CD4-positive, alpha-beta T cell (primary cell): Measurements from ENCODE around the gene DLEU7. TPM values are rescaled to one million over a fixed set of nuclear protein-coding genes. Genes with fewer than 3 reads are reported as not detected.

Experiments used
- ATAC-seq: fragments of 200-7000 bp; cut with Tn5 transposase; one replicate; pipeline ENCODE4 v1.10.0; 2022; ENCODE audit warnings: mild to moderate bottlenecking; ENCODE audit not compliant: poor library complexity
- CTCF ChIA-PET: fragments of 350-600 bp; sonication (Branson Sonifier 250); formaldehyde crosslinking; loops from one replicate; lab custom pipeline; 2021; ENCODE audit warnings: antibody characterized with exemption, inconsistent platforms; lab: Charles Lee
- POLR2A ChIA-PET: fragments of 350-600 bp; sonication (Branson Sonifier 250); formaldehyde crosslinking; loops from one replicate; lab custom pipeline; 2021; ENCODE audit warnings: antibody characterized with exemption, inconsistent platforms; lab: Charles Lee
- DNase-seq, 14 experiments: peaks; one replicate each; pipeline ENCODE4 v3.0.0-alpha.2; 2013 to 2020; ENCODE audit warnings: mixed read lengths in 2 of 14
- H3K27ac ChIP-seq, 2 donors: one replicate each; pipeline versions ENCODE4 v1.5.1 to v1.7.0; 2013; ENCODE audit warnings: low read length in 2 of 2, low read depth in 1 of 2, mild to moderate bottlenecking in 1 of 2
- H3K27me3 ChIP-seq, 2 experiments: 1 replicate in 1 of 2; 2 replicates in 1 of 2; pipeline versions ENCODE4 v1.6.1 to v1.7.0; 2013; ENCODE audit warnings: low read length in 2 of 2, control low read depth in 1 of 2, mild to moderate bottlenecking in 1 of 2, moderate library complexity in 1 of 2; ENCODE audit not compliant: insufficient read depth in 2 of 2, control insufficient read depth in 1 of 2
- H3K36me3 ChIP-seq: one replicate; pipeline ENCODE4 v1.6.1; 2013; ENCODE audit warnings: low read length, control low read depth; ENCODE audit not compliant: insufficient read depth
- H3K4me1 ChIP-seq: one replicate; pipeline ENCODE4 v1.6.1; 2013; ENCODE audit warnings: low read length, control low read depth; ENCODE audit not compliant: insufficient read depth
- H3K4me3 ChIP-seq: one replicate; pipeline ENCODE4 v1.5.1; 2013; ENCODE audit warnings: mild to moderate bottlenecking, low read length, moderate library complexity
- H3K9me3 ChIP-seq, 2 experiments: 1 replicate in 1 of 2; 2 replicates in 1 of 2; pipeline versions ENCODE4 v1.6.1 to v1.7.0; 2013; ENCODE audit warnings: low read length in 2 of 2, mild to moderate bottlenecking in 2 of 2, control low read depth in 1 of 2, moderate library complexity in 1 of 2; ENCODE audit not compliant: control insufficient read depth in 1 of 2, insufficient read depth in 1 of 2
- H3K27ac Mint-ChIP-seq: one replicate; pipeline ENCODE4 v1.8.0; 2020; ENCODE audit warnings: mixed read lengths
- H3K27me3 Mint-ChIP-seq: one replicate; pipeline ENCODE4 v1.8.0; 2021; ENCODE audit warnings: mixed read lengths
- H3K36me3 Mint-ChIP-seq: one replicate; pipeline ENCODE4 v1.8.0; 2021; ENCODE audit warnings: low read depth, mixed read lengths
- H3K4me1 Mint-ChIP-seq: one replicate; pipeline ENCODE4 v1.8.0; 2021; ENCODE audit warnings: low read depth, mixed read lengths
- H3K4me3 Mint-ChIP-seq: one replicate; pipeline ENCODE4 v1.8.0; 2020; ENCODE audit warnings: mild to moderate bottlenecking, mixed read lengths
- H3K9me3 Mint-ChIP-seq: one replicate; pipeline ENCODE4 v1.8.0; 2020; ENCODE audit warnings: mixed read lengths
- CTCF ChIP-seq: fragments of 200-600 bp; IDR thresholded peaks from one replicate; pipeline ENCODE4 v1.8.0; 2022; ENCODE audit warnings: antibody characterized with exemption, mild to moderate bottlenecking
- intact Hi-C, 2 experiments: fragments of 100-400 bp; cut with DNase I in 1 of 2; cut with micrococcal nuclease in 1 of 2; formaldehyde crosslinking; loops; one replicate each; pipeline versions ENCODE4 v1.15.1 to v1.9.0; 2023 to 2025; cut with DNase I, micrococcal nuclease
- total RNA-seq, 174 experiments: library from RNA in 2 of 174; stranded (reverse) in 2 of 174; gene quantifications; one replicate each; pipeline ENCODE4 v1.2.3 and lab custom pipeline; 2021 to 2026

Gene DLEU7
- total RNA-seq, 2 experiments from 2014 or later: not detected

- Mint-ChIP-seq H3K27ac (no peak overlapping the region), H3K9me3 (no peaks in the 10 kb centered on the region), H3K4me1 (no peaks in the 10 kb centered on the region), H3K27me3 (no peaks in the 10 kb centered on the region), H3K4me3 (no peak overlapping the region), H3K36me3 (no peaks in the 10 kb centered on the region)
- ATAC-seq (no peak), DNase-seq (no peak)
- no peak for TF ChIP-seq CTCF
- no peak overlapping the region for H3K27ac ChIP-seq
- H3K9me3 ChIP-seq: no peaks in the 10 kb centered on the region
- H3K36me3 ChIP-seq: no peaks in the 10 kb centered on the region
- H3K27me3 ChIP-seq: no peaks in the 10 kb centered on the region
- H3K4me1 ChIP-seq: no peaks in the 10 kb centered on the region
- POLR2A ChIA-PET: no interaction called here
- H3K4me3 ChIP-seq: no peak overlapping the region
- CTCF ChIA-PET: no interaction called here
- intact Hi-C loops: no loop called here
These were observed 24.1 kb upstream of the DLEU7 start for GRCh38 chr13:50867637-50867945.

DNA sequence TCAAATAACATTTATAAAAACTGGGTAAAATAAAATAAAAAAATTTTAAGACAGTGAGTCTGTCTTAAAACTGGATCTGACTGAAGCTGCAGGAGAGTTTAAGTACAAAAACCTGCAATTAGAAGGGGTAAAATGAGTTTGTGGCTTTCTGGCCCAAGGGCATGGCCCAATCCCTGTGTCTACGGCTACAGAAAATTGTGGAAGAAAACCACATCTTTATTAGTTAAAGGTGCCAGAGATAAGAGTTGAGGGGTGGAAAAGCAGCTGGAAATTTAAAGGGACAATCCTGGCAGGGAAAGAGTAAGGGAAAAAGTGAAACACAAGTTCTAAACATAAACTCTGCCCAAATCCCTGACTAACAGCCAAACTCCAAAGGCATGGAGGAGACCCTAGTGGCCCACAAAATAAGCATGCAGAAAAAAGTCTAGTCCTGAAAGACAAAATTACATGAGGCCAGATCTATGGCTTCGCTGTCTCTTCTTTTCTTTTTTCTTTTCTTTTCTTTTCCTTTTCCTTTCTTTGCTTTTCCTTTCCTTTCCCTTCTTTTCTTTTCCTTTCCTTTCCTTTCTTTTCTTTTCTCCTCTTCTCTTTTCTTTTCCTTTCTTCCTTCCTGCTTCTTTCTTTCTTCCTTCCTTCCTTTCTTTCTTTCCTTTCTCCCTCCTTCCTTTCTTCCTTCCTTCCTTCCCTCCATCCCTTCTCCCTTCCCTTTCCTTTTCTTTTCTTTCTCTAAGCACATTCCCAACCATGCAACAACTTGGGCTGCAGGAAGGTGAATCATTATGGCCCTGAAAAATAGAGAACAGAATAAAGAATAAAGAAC, 23.5 kb upstream of the DLEU7 start:
- Histone ChIP-seq H3K27ac (no peak overlapping the region), H3K36me3 (no peaks in the 10 kb centered on the region), H3K4me1 (no peaks in the 10 kb centered on the region), H3K9me3 (no peaks in the 10 kb centered on the region), H3K27me3 (no peaks in the 10 kb centered on the region), H3K4me3 (no peak overlapping the region)
- no peak overlapping the region for H3K4me3 Mint-ChIP-seq
- H3K27ac Mint-ChIP-seq: no peak overlapping the region
- ChIA-PET POLR2A (no interaction called here), CTCF (no interaction called here)
- no peaks in the 10 kb centered on the region for H3K9me3 Mint-ChIP-seq
- TF ChIP-seq CTCF: peak; percentile 17
- no peaks in the 10 kb centered on the region for H3K4me1 Mint-ChIP-seq
- ATAC-seq: no peak
- no peak for DNase-seq
- no peaks in the 10 kb centered on the region for H3K27me3 Mint-ChIP-seq
- H3K36me3 Mint-ChIP-seq: no peaks in the 10 kb centered on the region
- intact Hi-C loops: no loop called here

GRCh38 chr13:50864492-50864891, 21.0 kb upstream of the DLEU7 start:
- Mint-ChIP-seq H3K27ac (no peak overlapping the region), H3K9me3 (peaks cover 14% of the 10 kb centered on the region), H3K36me3 (peaks cover 4% of the 10 kb centered on the region), H3K27me3 (no peaks in the 10 kb centered on the region), H3K4me1 (no peaks in the 10 kb centered on the region), H3K4me3 (no peak overlapping the region)
- no peaks in the 10 kb centered on the region for H3K4me1 ChIP-seq
- POLR2A ChIA-PET: interaction anchor here (1.3 kb wide), 1 partner anchor 28 kb away, joined by 3 read pairs; no protein-coding TSS in a partner anchor
- TF ChIP-seq CTCF: no peak
- CTCF ChIA-PET: no interaction called here
- H3K27ac ChIP-seq: no peak overlapping the region
- intact Hi-C loops: no loop called here
- H3K27me3 ChIP-seq: no peaks in the 10 kb centered on the region
- no peak for DNase-seq
- no peaks in the 10 kb centered on the region for H3K9me3 ChIP-seq
- no peak overlapping the region for H3K4me3 ChIP-seq
- no peaks in the 10 kb centered on the region for H3K36me3 ChIP-seq
- ATAC-seq: no peak
